Neural progenitor cell (in vitro differentiated cells): ENCODE measurements around the gene PEX12. TPM values are rescaled to one million over a fixed set of nuclear protein-coding genes. Genes with fewer than 3 reads are reported as not detected.

Experiments used
- DNase-seq: peaks from one replicate; pipeline ENCODE4 v3.0.0-alpha.2; 2016; ENCODE audit warnings: low spot score
- H2AFZ ChIP-seq: fragments of 200-600 bp; sonication (generic); replicated peaks from 2 replicates; pipeline ENCODE4 v1.6.1; 2016; ENCODE audit warnings: antibody characterized with exemption
- H3F3A ChIP-seq: fragments of 200-600 bp; sonication (generic); 2 replicates; pipeline ENCODE4 v1.6.1; 2016; ENCODE audit warnings: antibody characterized with exemption, low read depth
- H3K27ac ChIP-seq: fragments of 200-600 bp; sonication (generic); 2 replicates; pipeline ENCODE4 v1.5.1; 2016; ENCODE audit warnings: mild to moderate bottlenecking
- H3K27me3 ChIP-seq: fragments of 200-600 bp; sonication (generic); 2 replicates; pipeline ENCODE4 v1.6.1; 2016; ENCODE audit warnings: mild to moderate bottlenecking, moderate library complexity
- H3K36me3 ChIP-seq: fragments of 200-600 bp; sonication (generic); 2 replicates; pipeline ENCODE4 v1.5.1; 2016
- H3K4me1 ChIP-seq: fragments of 200-600 bp; sonication (generic); 2 replicates; pipeline ENCODE4 v1.6.1; 2016; ENCODE audit warnings: mixed run types
- H3K4me2 ChIP-seq: fragments of 200-600 bp; sonication (generic); 2 replicates; pipeline ENCODE4 v1.6.1; 2016
- H3K4me3 ChIP-seq: fragments of 200-600 bp; sonication (generic); 2 replicates; pipeline ENCODE4 v1.5.1; 2016
- H3K79me2 ChIP-seq: fragments of 200-600 bp; sonication (generic); 2 replicates; pipeline ENCODE4 v1.6.1; 2016; ENCODE audit warnings: low read depth
- H3K9ac ChIP-seq: fragments of 200-600 bp; sonication (generic); 2 replicates; pipeline ENCODE4 v1.6.1; 2016
- H3K9me3 ChIP-seq: fragments of 200-600 bp; sonication (generic); 2 replicates; pipeline ENCODE4 v1.5.1; 2016; ENCODE audit warnings: low read depth
- H4K20me1 ChIP-seq: fragments of 200-600 bp; sonication (generic); 2 replicates; pipeline ENCODE4 v1.6.1; 2016; ENCODE audit warnings: low read depth
- H3K27ac Mint-ChIP-seq: 3 replicates; pipeline ENCODE4 v1.8.0; 2021; ENCODE audit warnings: mixed read lengths
- H3K27me3 Mint-ChIP-seq: 2 replicates; pipeline ENCODE4 v1.8.0; 2022; ENCODE audit warnings: low read depth, mild to moderate bottlenecking, inconsistent platforms, moderate library complexity, mixed read lengths; ENCODE audit not compliant: insufficient read depth
- H3K36me3 Mint-ChIP-seq: 3 replicates; pipeline ENCODE4 v1.8.0; 2021; ENCODE audit warnings: mixed read lengths
- H3K4me1 Mint-ChIP-seq: 3 replicates; pipeline ENCODE4 v1.8.0; 2021; ENCODE audit warnings: mixed read lengths
- H3K4me3 Mint-ChIP-seq: 3 replicates; pipeline ENCODE4 v1.8.0; 2021; ENCODE audit warnings: mild to moderate bottlenecking, moderate library complexity, mixed read lengths
- H3K9me3 Mint-ChIP-seq: 3 replicates; pipeline ENCODE4 v1.8.0; 2020; ENCODE audit warnings: mixed read lengths
- EZH2 ChIP-seq: fragments of 200-600 bp; sonication (generic); IDR thresholded peaks from 2 replicates; pipeline ENCODE4 v1.6.1; 2017; ENCODE audit warnings: antibody characterized with exemption, mild to moderate bottlenecking, moderate library complexity
- EZH2phosphoT487 ChIP-seq: fragments of 200-600 bp; sonication (generic); IDR thresholded peaks from 2 replicates; pipeline ENCODE4 v1.6.1; 2017; ENCODE audit warnings: antibody characterized with exemption
- total RNA-seq: library from RNA; depleted of rRNA; stranded (reverse); fragments of >200 nt; gene quantifications from 2 replicates; pipeline ENCODE4 v1.2.3, GENCODE V29; 2015; ENCODE audit warnings: low replicate concordance
- TF ChIP-seq, protein P1 (sequence below): fragments of 200-600 bp; sonication (generic); IDR thresholded peaks from 2 replicates; pipeline ENCODE4 v1.5.1; 2017; ENCODE audit warnings: antibody characterized with exemption, mild to moderate bottlenecking

PEX12 gene
- total RNA-seq, 1 donor from 2014 or later: 7.0 TPM

DNA sequence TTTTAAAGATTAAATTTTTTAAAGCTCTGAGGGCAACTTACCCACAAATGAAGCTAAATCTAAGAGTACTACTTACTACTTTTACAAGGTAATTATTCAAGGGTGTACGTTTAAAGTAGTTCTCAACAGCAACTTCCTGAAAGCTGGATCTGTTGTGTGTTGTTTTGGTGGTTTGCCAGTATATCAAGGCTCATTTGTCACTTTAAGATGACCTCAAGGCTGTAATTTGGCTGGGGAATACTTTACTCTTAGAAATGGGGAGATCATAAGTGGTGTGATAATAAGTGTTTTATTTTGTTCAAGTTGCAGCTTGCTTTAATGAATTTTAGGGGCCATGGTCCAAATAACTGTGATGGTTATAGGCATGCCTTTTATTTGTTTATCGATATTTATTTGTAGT, 39.1 kb upstream of the PEX12 start:
- no peak overlapping the region for H3K4me2 ChIP-seq
- no peaks in the 10 kb centered on the region for H3K4me1 ChIP-seq
- H3K9me3 ChIP-seq: no peaks in the 10 kb centered on the region
- peaks cover 6% of the 10 kb centered on the region for H3K79me2 ChIP-seq
- Mint-ChIP-seq H3K27me3 (no peaks in the 10 kb centered on the region), H3K4me1 (no peaks in the 10 kb centered on the region), H3K36me3 (no peaks in the 10 kb centered on the region), H3K4me3 (no peak overlapping the region), H3K27ac (no peak overlapping the region), H3K9me3 (no peaks in the 10 kb centered on the region)
- H3F3A ChIP-seq: peaks cover 3% of the 10 kb centered on the region
- TF ChIP-seq EZH2phosphoT487 (no peak), EZH2 (no peak)
- TF ChIP-seq, protein P1, sequence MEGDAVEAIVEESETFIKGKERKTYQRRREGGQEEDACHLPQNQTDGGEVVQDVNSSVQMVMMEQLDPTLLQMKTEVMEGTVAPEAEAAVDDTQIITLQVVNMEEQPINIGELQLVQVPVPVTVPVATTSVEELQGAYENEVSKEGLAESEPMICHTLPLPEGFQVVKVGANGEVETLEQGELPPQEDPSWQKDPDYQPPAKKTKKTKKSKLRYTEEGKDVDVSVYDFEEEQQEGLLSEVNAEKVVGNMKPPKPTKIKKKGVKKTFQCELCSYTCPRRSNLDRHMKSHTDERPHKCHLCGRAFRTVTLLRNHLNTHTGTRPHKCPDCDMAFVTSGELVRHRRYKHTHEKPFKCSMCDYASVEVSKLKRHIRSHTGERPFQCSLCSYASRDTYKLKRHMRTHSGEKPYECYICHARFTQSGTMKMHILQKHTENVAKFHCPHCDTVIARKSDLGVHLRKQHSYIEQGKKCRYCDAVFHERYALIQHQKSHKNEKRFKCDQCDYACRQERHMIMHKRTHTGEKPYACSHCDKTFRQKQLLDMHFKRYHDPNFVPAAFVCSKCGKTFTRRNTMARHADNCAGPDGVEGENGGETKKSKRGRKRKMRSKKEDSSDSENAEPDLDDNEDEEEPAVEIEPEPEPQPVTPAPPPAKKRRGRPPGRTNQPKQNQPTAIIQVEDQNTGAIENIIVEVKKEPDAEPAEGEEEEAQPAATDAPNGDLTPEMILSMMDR: no peak
- H4K20me1 ChIP-seq: peaks cover 9% of the 10 kb centered on the region
- no peaks in the 10 kb centered on the region for H3K27me3 ChIP-seq
- peaks cover 3% of the 10 kb centered on the region for H3K36me3 ChIP-seq
- H2AFZ ChIP-seq: no peak overlapping the region
- H3K9ac ChIP-seq: no peak overlapping the region
- H3K27ac ChIP-seq: no peak overlapping the region
- DNase-seq: no peak
- H3K4me3 ChIP-seq: no peak overlapping the region

DNA sequence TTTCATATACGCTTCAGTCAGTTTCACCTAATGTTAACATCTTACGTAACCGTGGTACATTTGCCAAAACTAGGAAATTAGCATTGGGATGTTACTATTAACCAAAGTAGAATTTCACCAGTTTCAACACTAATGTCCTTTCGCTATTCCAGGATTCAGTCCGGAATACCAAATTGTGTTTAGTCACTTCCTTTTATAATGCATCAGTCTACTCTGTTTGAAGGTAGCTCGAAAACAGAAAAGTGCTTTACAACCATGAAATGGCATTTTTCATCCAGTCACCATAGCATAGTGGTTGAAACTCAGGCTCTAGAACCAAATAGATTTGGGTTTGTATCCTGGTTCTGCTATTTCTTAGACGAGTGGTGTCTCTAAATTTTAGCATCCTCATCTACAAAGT, 38.2 kb upstream of the PEX12 start:
- H3K27me3 Mint-ChIP-seq: no peaks in the 10 kb centered on the region
- no peak overlapping the region for H3K27ac Mint-ChIP-seq
- Histone ChIP-seq H3K36me3 (peaks cover 3% of the 10 kb centered on the region), H3K9ac (no peak overlapping the region), H3K27ac (no peak overlapping the region), H3K4me1 (no peaks in the 10 kb centered on the region), H2AFZ (no peak overlapping the region), H3K79me2 (peaks cover 6% of the 10 kb centered on the region), H3F3A (peaks cover 11% of the 10 kb centered on the region), H3K9me3 (no peaks in the 10 kb centered on the region), H3K4me3 (no peak overlapping the region), H3K4me2 (no peak overlapping the region), H4K20me1 (peaks cover 9% of the 10 kb centered on the region), H3K27me3 (no peaks in the 10 kb centered on the region)
- no peaks in the 10 kb centered on the region for H3K4me1 Mint-ChIP-seq
- H3K9me3 Mint-ChIP-seq: no peaks in the 10 kb centered on the region
- no peak overlapping the region for H3K4me3 Mint-ChIP-seq
- no peak for DNase-seq
- TF ChIP-seq, protein P1: no peak
- TF ChIP-seq EZH2: no peak
- H3K36me3 Mint-ChIP-seq: no peaks in the 10 kb centered on the region

DNA sequence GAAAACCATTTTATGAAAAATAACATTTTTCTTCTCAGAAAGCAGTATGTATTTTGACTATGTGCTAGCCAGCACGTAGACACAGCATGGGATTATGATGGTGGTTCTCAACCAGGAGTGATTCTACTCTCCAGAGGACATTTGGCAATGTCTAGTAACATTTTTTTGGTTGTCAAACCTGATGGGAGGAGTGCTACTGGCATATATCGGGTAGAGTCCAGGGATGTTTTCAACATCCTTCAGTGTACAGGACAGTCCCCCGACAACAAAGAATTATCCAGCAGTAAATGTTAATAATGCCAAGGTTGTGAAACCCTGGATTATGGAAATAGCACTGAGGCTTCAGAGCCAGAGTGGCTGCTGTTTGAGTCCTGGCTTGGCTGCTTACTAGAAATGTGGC, 36.4 kb upstream of the PEX12 start:
- no peak overlapping the region for H3K27ac Mint-ChIP-seq
- H4K20me1 ChIP-seq: peaks cover 7% of the 10 kb centered on the region
- TF ChIP-seq, protein P1: no peak
- TF ChIP-seq EZH2 (no peak), EZH2phosphoT487 (no peak)
- H3K4me2 ChIP-seq: no peak overlapping the region
- H3K9me3 ChIP-seq: no peaks in the 10 kb centered on the region
- no peak overlapping the region for H2AFZ ChIP-seq
- H3K4me1 ChIP-seq: no peaks in the 10 kb centered on the region
- DNase-seq: no peak
- H3K4me1 Mint-ChIP-seq: no peaks in the 10 kb centered on the region
- peaks cover 11% of the 10 kb centered on the region for H3F3A ChIP-seq
- H3K4me3 Mint-ChIP-seq: no peak overlapping the region
- H3K27ac ChIP-seq: no peak overlapping the region
- H3K27me3 ChIP-seq: no peaks in the 10 kb centered on the region
- H3K36me3 Mint-ChIP-seq: peaks cover 5% of the 10 kb centered on the region
- peaks cover 6% of the 10 kb centered on the region for H3K79me2 ChIP-seq
- H3K9ac ChIP-seq: no peak overlapping the region
- H3K27me3 Mint-ChIP-seq: no peaks in the 10 kb centered on the region
- H3K4me3 ChIP-seq: no peak overlapping the region
- H3K36me3 ChIP-seq: peaks cover 3% of the 10 kb centered on the region
- no peaks in the 10 kb centered on the region for H3K9me3 Mint-ChIP-seq
